Body of pancreas (tissue), 4 donors: ENCODE measurements around the gene RB1.

Experiments used
- CTCF ChIP-seq, 7 experiments: fragments of 450-650 bp in 4 of 7; fragments of 200-600 bp in 3 of 7; sonication (generic) in 3 of 7; IDR thresholded peaks; one replicate each; pipeline ENCODE4 v1.5.1; 2016 to 2019; ENCODE audit warnings: antibody characterized with exemption in 7 of 7
- POLR2A ChIP-seq, 3 donors: fragments of 450-650 bp; IDR thresholded peaks; one replicate each; pipeline ENCODE4 v1.6.1; 2016; ENCODE audit warnings: antibody characterized with exemption in 3 of 3, mild to moderate bottlenecking in 2 of 3

DNA sequence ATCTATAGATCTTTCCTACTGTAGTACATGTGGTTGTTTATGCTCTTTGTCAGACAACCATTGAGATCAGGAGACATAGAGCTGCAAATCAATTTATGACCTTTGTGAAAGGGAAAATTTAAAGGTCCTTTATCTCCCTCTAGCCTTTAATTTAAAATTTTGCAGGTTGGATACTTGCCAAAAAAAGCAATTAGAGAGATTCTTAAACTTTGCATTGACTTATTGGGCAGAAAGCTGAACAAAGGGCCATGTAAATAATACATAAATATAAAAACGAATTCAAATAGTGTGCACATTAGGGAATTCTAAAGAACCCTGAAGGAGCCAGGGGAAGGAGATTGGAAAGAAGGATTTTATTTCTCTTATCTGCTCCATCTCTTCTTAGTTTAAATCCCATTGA is 22.0 kb upstream of the RB1 start:
- TF ChIP-seq POLR2A (IDR thresholded peaks at IDR 0.05), result no peak
- TF ChIP-seq CTCF (IDR thresholded peaks at IDR 0.05), result no peak
